HG03135 (cell line): ENCODE data around the gene PCNX4.

Experiments
- ATAC-seq: cut with Tn5 transposase; IDR thresholded peaks from one replicate; pipeline ENCODE4 v1.9.1; 2021; ENCODE audit warnings: mild to moderate bottlenecking, moderate library complexity; ENCODE audit not compliant: unreplicated experiment

Gene PCNX4

GRCh38 chr14:60171690-60172089, 80.0 kb downstream of the PCNX4 start:
- ATAC-seq, result no peak

- ATAC-seq, result no peak
Measured at GRCh38 chr14:60174352-60175254, 82.9 kb downstream of the PCNX4 start.

GRCh38 chr14:60175255-60175902, 83.7 kb downstream of the PCNX4 start:
- ATAC-seq, result no peak

GRCh38 chr14:60178164-60178563, 86.4 kb downstream of the PCNX4 start:
- no peak for ATAC-seq

GRCh38 chr14:60178820-60179219, 87.1 kb downstream of the PCNX4 start:
- ATAC-seq, result no peak

- ATAC-seq, result no peak
Measured at GRCh38 chr14:60179431-60179869, 87.7 kb downstream of the PCNX4 start.

- ATAC-seq, result no peak
Measured at GRCh38 chr14:60183138-60183537, 91.4 kb downstream of the PCNX4 start.

GRCh38 chr14:60183741-60184140, 92.0 kb downstream of the PCNX4 start:
- no peak for ATAC-seq

GRCh38 chr14:60184146-60184904, 92.6 kb downstream of the PCNX4 start:
- no peak for ATAC-seq

GRCh38 chr14:60184905-60185555, 93.3 kb downstream of the PCNX4 start:
- ATAC-seq, result no peak

- ATAC-seq, result no peak
Measured at GRCh38 chr14:60188115-60188514, 96.4 kb downstream of the PCNX4 start.

- no peak for ATAC-seq
Measured at GRCh38 chr14:60188696-60189095, 97.0 kb downstream of the PCNX4 start.

GRCh38 chr14:60189923-60190840, 98.5 kb downstream of the PCNX4 start:
- ATAC-seq, result no peak

- peak; percentile 58 for ATAC-seq
Measured at GRCh38 chr14:60195179-60195810, 103.6 kb downstream of the PCNX4 start.

GRCh38 chr14:60196291-60196690, 104.6 kb downstream of the PCNX4 start:
- ATAC-seq, result no peak

- ATAC-seq, result no peak
Measured at GRCh38 chr14:60197629-60198303, 106.0 kb downstream of the PCNX4 start.

GRCh38 chr14:60199321-60199720, 107.6 kb downstream of the PCNX4 start:
- no peak for ATAC-seq

- peak; percentile 83 for ATAC-seq
Measured at GRCh38 chr14:60204104-60204842, 112.5 kb downstream of the PCNX4 start.
